Mesendoderm (in vitro differentiated cells): ENCODE data around the gene SLC35F1.

Source experiments
- DNase-seq: peaks from one replicate; pipeline ENCODE4 v3.0.0; 2013
- H2AK5ac ChIP-seq: 2 replicates; pipeline ENCODE4 v1.6.1; 2013; ENCODE audit warnings: low read length, inconsistent platforms
- H2BK120ac ChIP-seq: 2 replicates; pipeline ENCODE4 v1.6.1; 2013; ENCODE audit warnings: low read depth, mild to moderate bottlenecking, low read length, moderate library complexity, mixed read lengths
- H2BK15ac ChIP-seq: replicated peaks from 2 replicates; pipeline ENCODE4 v1.6.1; 2013; ENCODE audit warnings: low read depth, mild to moderate bottlenecking, moderate library complexity
- H2BK5ac ChIP-seq: 2 replicates; pipeline ENCODE4 v1.6.1; 2013; ENCODE audit warnings: low read length, inconsistent platforms
- H3K18ac ChIP-seq: 2 replicates; pipeline ENCODE4 v1.6.1; 2013; ENCODE audit warnings: mild to moderate bottlenecking, low read length, mixed read lengths
- H3K23ac ChIP-seq: one replicate; pipeline ENCODE4 v1.6.1; 2013; ENCODE audit warnings: low read length
- H3K27ac ChIP-seq: 2 replicates; pipeline ENCODE4 v1.5.1; 2013; ENCODE audit warnings: low read depth, mild to moderate bottlenecking, inconsistent platforms, low read length, moderate library complexity
- H3K27me3 ChIP-seq: 2 replicates; pipeline ENCODE4 v1.6.1; 2013; ENCODE audit warnings: low read length, control low read depth, mild to moderate bottlenecking, inconsistent platforms; ENCODE audit not compliant: insufficient read depth, poor library complexity
- H3K36me3 ChIP-seq: 2 replicates; pipeline ENCODE4 v1.6.1; 2013; ENCODE audit warnings: low read length, inconsistent platforms; ENCODE audit not compliant: control insufficient read depth, insufficient read depth
- H3K4ac ChIP-seq: one replicate; pipeline ENCODE4 v1.6.1; 2013; ENCODE audit warnings: low read depth, mild to moderate bottlenecking, low read length, moderate library complexity
- H3K4me1 ChIP-seq: 2 replicates; pipeline ENCODE4 v1.6.1; 2013; ENCODE audit warnings: low read depth, low read length, inconsistent platforms; ENCODE audit not compliant: control insufficient read depth
- H3K4me2 ChIP-seq: 2 replicates; pipeline ENCODE4 v1.6.1; 2013; ENCODE audit warnings: low read length
- H3K4me3 ChIP-seq: 2 replicates; pipeline ENCODE4 v1.5.1; 2013; ENCODE audit warnings: mild to moderate bottlenecking, low read length
- H3K56ac ChIP-seq: one replicate; pipeline ENCODE4 v1.6.1; 2013; ENCODE audit warnings: low read length
- H3K79me1 ChIP-seq: 2 replicates; pipeline ENCODE4 v1.6.1; 2013; ENCODE audit warnings: low read length, inconsistent platforms
- H3K79me2 ChIP-seq: 2 replicates; pipeline ENCODE4 v1.6.1; 2013; ENCODE audit warnings: mild to moderate bottlenecking, low read length; ENCODE audit not compliant: control insufficient read depth, insufficient read depth
- H3K9ac ChIP-seq: 2 replicates; pipeline ENCODE4 v1.6.1; 2013; ENCODE audit warnings: low read length, inconsistent platforms
- H4K5ac ChIP-seq: one replicate; pipeline ENCODE4 v1.6.1; 2013; ENCODE audit warnings: low read length
- H4K8ac ChIP-seq: one replicate; pipeline ENCODE4 v1.6.1; 2013; ENCODE audit warnings: low read depth, mild to moderate bottlenecking, control low read depth, low read length, moderate library complexity
- WGBS: extraction: QIAGEN DNeasy Blood & Tissue Kit; methylation state at CpG from one replicate; pipeline ENCODE4 v1.1.7; 2013; ENCODE audit warnings: low lambda C conversion rate, missing lambda C conversion rate; ENCODE audit not compliant: insufficient coverage; ENCODE audit errors: extremely low coverage; 5-methylcytosine and 5-hydroxymethylcytosine counted together

The SLC35F1 gene

GRCh38 chr6:117933471-117933870 lies 26.4 kb downstream of the SLC35F1 start:
- H3K79me2 ChIP-seq = no peaks in the 10 kb centered on the region
- no peak overlapping the region for H4K8ac ChIP-seq
- WGBS = no CpG with 5 or more reads among the region's 4 CpGs
- no peaks in the 10 kb centered on the region for H3K27me3 ChIP-seq
- no peaks in the 10 kb centered on the region for H3K36me3 ChIP-seq
- H3K23ac ChIP-seq = no peak overlapping the region
- H2BK120ac ChIP-seq = no peak overlapping the region
- no peak overlapping the region for H3K9ac ChIP-seq
- H2BK5ac ChIP-seq = no peak overlapping the region
- H3K79me1 ChIP-seq = no peaks in the 10 kb centered on the region
- no peak overlapping the region for H3K27ac ChIP-seq
- no peak overlapping the region for H3K4me3 ChIP-seq
- no peak overlapping the region for H3K18ac ChIP-seq
- no peak overlapping the region for H3K56ac ChIP-seq
- H3K4me1 ChIP-seq = peaks cover under 1% of the 10 kb centered on the region
- no peak overlapping the region for H4K5ac ChIP-seq
- no peak overlapping the region for H3K4ac ChIP-seq
- H2AK5ac ChIP-seq = no peak overlapping the region
- H3K4me2 ChIP-seq = no peak overlapping the region
- no peak overlapping the region for H2BK15ac ChIP-seq
- DNase-seq = no peak

- peaks cover 2% of the 10 kb centered on the region for H3K4me1 ChIP-seq
- no peak overlapping the region for H3K23ac ChIP-seq
- no peak overlapping the region for H2BK15ac ChIP-seq
- no peak overlapping the region for H3K4ac ChIP-seq
- no CpG with 5 or more reads among the region's 5 CpGs for WGBS
- no peak overlapping the region for H3K4me3 ChIP-seq
- no peak overlapping the region for H4K5ac ChIP-seq
- H2BK120ac ChIP-seq = peak overlapping the region; percentile 31
- H4K8ac ChIP-seq = no peak overlapping the region
- no peak overlapping the region for H3K4me2 ChIP-seq
- no peak overlapping the region for H3K9ac ChIP-seq
- H3K79me2 ChIP-seq = no peaks in the 10 kb centered on the region
- DNase-seq = peak; percentile 59
- H3K79me1 ChIP-seq = no peaks in the 10 kb centered on the region
- H2AK5ac ChIP-seq = no peak overlapping the region
- no peak overlapping the region for H3K27ac ChIP-seq
- peak overlapping the region; percentile 15 for H3K18ac ChIP-seq
- H3K56ac ChIP-seq = no peak overlapping the region
- no peaks in the 10 kb centered on the region for H3K27me3 ChIP-seq
- H3K36me3 ChIP-seq = no peaks in the 10 kb centered on the region
- no peak overlapping the region for H2BK5ac ChIP-seq
These were observed 31.4 kb downstream of the SLC35F1 start for GRCh38 chr6:117938311-117938995.

- no peak overlapping the region for H3K9ac ChIP-seq
- no peak overlapping the region for H4K8ac ChIP-seq
- H4K5ac ChIP-seq = no peak overlapping the region
- H3K4me2 ChIP-seq = no peak overlapping the region
- no peak overlapping the region for H3K27ac ChIP-seq
- no peak overlapping the region for H2BK15ac ChIP-seq
- H2AK5ac ChIP-seq = no peak overlapping the region
- no peak overlapping the region for H3K4me3 ChIP-seq
- H3K23ac ChIP-seq = no peak overlapping the region
- no peak overlapping the region for H3K56ac ChIP-seq
- no peaks in the 10 kb centered on the region for H3K79me1 ChIP-seq
- H2BK120ac ChIP-seq = no peak overlapping the region
- no peaks in the 10 kb centered on the region for H3K27me3 ChIP-seq
- H3K36me3 ChIP-seq = no peaks in the 10 kb centered on the region
- H3K79me2 ChIP-seq = no peaks in the 10 kb centered on the region
- no peak overlapping the region for H3K4ac ChIP-seq
- no peak for DNase-seq
- no CpG with 5 or more reads among the region's 1 CpG for WGBS
- no peak overlapping the region for H3K18ac ChIP-seq
- no peak overlapping the region for H2BK5ac ChIP-seq
- H3K4me1 ChIP-seq = no peaks in the 10 kb centered on the region
These were observed 40.2 kb downstream of the SLC35F1 start for GRCh38 chr6:117947234-117947633.

- no CpG with 5 or more reads among the region's 3 CpGs for WGBS
- no peak overlapping the region for H2BK5ac ChIP-seq
- no peak overlapping the region for H3K9ac ChIP-seq
- H3K23ac ChIP-seq = no peak overlapping the region
- no peak overlapping the region for H2AK5ac ChIP-seq
- no peaks in the 10 kb centered on the region for H3K27me3 ChIP-seq
- H3K4me1 ChIP-seq = no peaks in the 10 kb centered on the region
- no peak overlapping the region for H2BK15ac ChIP-seq
- H3K79me1 ChIP-seq = no peaks in the 10 kb centered on the region
- H4K5ac ChIP-seq = no peak overlapping the region
- DNase-seq = peak; percentile 87
- no peak overlapping the region for H4K8ac ChIP-seq
- no peak overlapping the region for H2BK120ac ChIP-seq
- no peak overlapping the region for H3K18ac ChIP-seq
- no peak overlapping the region for H3K56ac ChIP-seq
- no peaks in the 10 kb centered on the region for H3K36me3 ChIP-seq
- no peak overlapping the region for H3K27ac ChIP-seq
- H3K4me3 ChIP-seq = no peak overlapping the region
- no peak overlapping the region for H3K4ac ChIP-seq
- no peak overlapping the region for H3K4me2 ChIP-seq
- H3K79me2 ChIP-seq = no peaks in the 10 kb centered on the region
These were observed 44.7 kb downstream of the SLC35F1 start for GRCh38 chr6:117951783-117952182.

- no peak overlapping the region for H3K23ac ChIP-seq
- no peak overlapping the region for H3K9ac ChIP-seq
- no peaks in the 10 kb centered on the region for H3K36me3 ChIP-seq
- no peak overlapping the region for H3K4ac ChIP-seq
- H3K79me1 ChIP-seq = no peaks in the 10 kb centered on the region
- no peaks in the 10 kb centered on the region for H3K79me2 ChIP-seq
- no peak overlapping the region for H2BK5ac ChIP-seq
- no peaks in the 10 kb centered on the region for H3K4me1 ChIP-seq
- H3K27me3 ChIP-seq = no peaks in the 10 kb centered on the region
- H2BK15ac ChIP-seq = no peak overlapping the region
- H2BK120ac ChIP-seq = no peak overlapping the region
- H4K5ac ChIP-seq = no peak overlapping the region
- no peak for DNase-seq
- H3K4me3 ChIP-seq = no peak overlapping the region
- no peak overlapping the region for H2AK5ac ChIP-seq
- no peak overlapping the region for H3K4me2 ChIP-seq
- H3K56ac ChIP-seq = no peak overlapping the region
- no CpG with 5 or more reads among the region's 2 CpGs for WGBS
- H3K18ac ChIP-seq = no peak overlapping the region
- no peak overlapping the region for H3K27ac ChIP-seq
- no peak overlapping the region for H4K8ac ChIP-seq
These were observed 48.7 kb downstream of the SLC35F1 start for GRCh38 chr6:117955684-117956256.

- H3K4me3 ChIP-seq = no peak overlapping the region
- DNase-seq = no peak
These were observed 49.3 kb downstream of the SLC35F1 start for GRCh38 chr6:117956386-117956785.

More at GRCh38 chr6:117956386-117956785, 49.3 kb downstream of the SLC35F1 start:
- Histone ChIP-seq H3K23ac (no peak overlapping the region), H3K9ac (no peak overlapping the region), H3K36me3 (no peaks in the 10 kb centered on the region), H2BK15ac (no peak overlapping the region), H3K18ac (no peak overlapping the region), H4K5ac (no peak overlapping the region), H3K4me2 (no peak overlapping the region), H3K27ac (no peak overlapping the region), H2BK120ac (no peak overlapping the region), H3K4ac (no peak overlapping the region), H3K4me1 (no peaks in the 10 kb centered on the region), H3K27me3 (no peaks in the 10 kb centered on the region), H4K8ac (no peak overlapping the region), H3K79me2 (no peaks in the 10 kb centered on the region), H2BK5ac (no peak overlapping the region), H2AK5ac (no peak overlapping the region), H3K79me1 (no peaks in the 10 kb centered on the region), H3K56ac (no peak overlapping the region)
- no CpG with 5 or more reads among the region's 5 CpGs for WGBS
